Activated CD8-positive, alpha-beta memory T cell treated with anti-CD3 and anti-CD28 coated beads for 4 hours (primary cell): ENCODE results near the gene DNASE1L2.

Experiments
- DNase-seq, 2 donors: peaks; one replicate each; pipeline ENCODE4 v3.0.0-alpha.2; 2020; ENCODE audit warnings: low read depth in 2 of 2

Gene DNASE1L2

DNA sequence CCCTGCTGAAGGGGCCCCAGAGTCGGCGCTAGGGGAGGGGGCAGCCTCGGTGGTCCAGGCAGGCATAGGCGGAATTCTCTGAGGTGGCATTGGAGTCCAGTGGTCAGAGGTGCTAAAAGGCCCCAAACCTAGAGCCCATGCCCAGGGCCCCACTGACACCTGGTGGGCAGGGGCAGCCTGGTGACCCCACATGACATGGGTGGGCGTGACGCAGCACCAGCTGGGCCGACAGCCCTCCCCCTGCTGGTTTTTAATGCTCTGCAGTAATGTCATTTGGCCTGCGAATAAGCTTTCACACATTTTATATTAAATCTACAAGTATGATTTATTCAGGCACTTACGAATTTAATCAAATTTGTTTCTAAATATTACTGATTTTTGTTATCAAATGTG, 33.8 kb downstream of the DNASE1L2 start:
- DNase-seq: no peak

DNA sequence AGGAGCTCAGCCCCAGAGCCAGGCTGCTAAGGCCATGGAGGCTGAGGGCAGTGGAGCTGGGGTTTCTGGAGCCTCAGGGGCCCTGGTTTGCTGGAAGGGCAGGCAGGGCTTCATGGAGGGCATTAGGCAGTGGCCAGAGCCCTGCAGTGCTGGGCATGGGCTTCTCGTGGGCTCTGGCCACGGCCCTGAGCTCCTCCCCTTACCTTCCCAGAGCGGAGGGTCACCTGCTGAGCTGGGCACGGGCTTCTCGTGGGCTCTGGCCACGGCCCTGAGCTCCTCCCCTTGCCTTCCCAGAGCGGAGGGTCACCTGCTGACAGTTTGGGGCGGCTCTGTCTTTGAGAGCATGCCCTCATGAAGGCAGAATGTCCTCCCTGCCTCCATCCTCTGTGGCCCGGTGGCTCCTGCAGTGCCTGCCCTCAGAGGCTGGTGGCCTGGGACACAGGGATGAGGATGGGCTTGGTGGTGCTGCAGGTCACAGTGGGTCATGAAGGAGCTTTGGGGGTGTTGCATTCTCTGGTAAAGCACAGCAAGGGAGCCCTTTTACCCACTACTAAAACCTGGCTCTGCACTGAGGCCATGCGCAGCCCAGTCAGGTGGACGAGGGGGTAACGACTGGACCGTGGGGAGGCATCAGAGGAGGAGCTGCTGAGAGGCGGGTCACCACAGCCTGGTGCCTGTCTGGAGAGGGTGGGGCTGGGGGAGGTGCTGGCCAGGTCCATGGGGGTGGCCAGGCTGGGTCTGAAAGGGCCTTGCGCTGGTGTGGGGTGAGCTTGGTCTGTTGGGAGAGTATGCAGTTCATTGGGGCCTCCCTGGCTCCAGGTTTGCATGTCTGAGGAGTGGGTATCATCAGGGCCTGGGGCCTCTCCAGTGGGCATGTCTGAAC, 34.6 kb downstream of the DNASE1L2 start:
- DNase-seq: no peak

DNA sequence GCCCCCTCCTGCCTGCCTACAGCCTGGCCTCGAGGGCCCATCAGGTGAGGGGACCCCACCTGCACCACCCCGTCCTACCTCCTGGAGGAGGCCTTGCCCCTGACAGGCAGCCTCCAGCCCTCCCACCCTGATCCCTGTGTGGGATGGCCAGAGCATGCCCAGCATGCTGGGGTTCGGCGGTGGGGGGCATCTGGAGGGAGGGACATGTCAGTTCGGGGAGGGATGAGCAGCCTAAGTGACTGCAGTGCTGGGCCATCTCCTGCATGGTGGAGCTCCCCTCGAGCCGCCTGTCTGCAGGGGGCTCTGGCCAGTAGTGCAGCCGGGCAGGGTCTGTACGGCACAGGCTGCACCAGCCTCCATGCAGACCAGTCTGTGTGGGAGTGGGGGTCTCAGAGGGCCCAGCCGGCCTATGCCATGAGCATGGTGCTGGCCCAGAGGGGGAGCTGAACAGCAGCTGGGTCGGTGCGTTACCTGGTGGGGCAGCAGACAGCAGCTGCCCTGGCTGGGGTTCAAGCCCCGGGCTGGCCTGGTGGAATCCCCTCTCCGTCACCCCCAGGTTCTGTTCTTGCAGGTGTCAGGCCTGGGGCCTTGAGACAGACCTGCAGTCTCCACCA, 35.7 kb downstream of the DNASE1L2 start:
- DNase-seq: no peak

- no peak for DNase-seq
Measured at GRCh38 chr16:2273484-2273883, 37.2 kb downstream of the DNASE1L2 start.

- DNase-seq: no peak
Measured at GRCh38 chr16:2273931-2274330, 37.7 kb downstream of the DNASE1L2 start.

- no peak for DNase-seq
Measured at GRCh38 chr16:2275476-2276367, 39.5 kb downstream of the DNASE1L2 start.

- no peak for DNase-seq
Measured at GRCh38 chr16:2276368-2277195, 40.3 kb downstream of the DNASE1L2 start.

DNA sequence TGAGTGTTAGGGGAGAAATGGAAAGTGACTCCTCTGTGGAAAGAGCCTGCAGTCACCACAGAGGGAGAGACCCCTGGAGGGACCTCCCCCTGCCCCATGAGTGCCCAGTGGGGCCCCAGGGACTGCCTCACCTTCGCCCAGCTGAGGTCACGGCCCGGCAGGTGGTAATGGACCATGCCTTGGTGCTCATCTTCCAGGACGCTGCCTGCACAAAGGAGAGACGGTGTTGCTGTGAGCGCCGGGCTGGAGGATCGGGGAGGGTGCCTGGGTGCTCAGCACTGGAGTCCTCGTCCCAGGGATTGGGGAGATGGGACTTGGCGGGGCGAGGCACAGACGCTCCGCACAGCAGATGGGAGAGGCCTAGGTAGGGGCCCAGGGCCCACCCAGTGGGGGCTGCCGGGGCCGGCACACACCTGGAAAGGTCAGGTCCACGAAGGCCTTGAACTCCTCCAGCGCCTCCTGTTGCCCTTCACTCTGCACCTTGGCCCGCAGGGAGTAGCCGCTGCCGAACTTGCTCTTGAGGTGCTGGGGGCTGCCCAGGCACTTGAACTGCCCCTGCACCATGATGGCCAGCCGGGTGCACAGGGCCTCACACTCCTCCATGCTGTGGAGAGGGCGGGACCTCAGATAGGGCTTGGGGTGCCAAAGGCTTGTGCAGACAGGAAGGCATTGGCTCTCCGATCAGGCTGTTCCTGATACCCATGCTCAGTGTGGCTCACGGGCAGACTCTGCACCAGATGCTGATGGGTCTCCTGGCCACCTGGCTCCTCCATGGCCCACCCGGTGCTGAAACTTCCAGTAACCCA, 41.4 kb downstream of the DNASE1L2 start:
- DNase-seq: no peak

DNA sequence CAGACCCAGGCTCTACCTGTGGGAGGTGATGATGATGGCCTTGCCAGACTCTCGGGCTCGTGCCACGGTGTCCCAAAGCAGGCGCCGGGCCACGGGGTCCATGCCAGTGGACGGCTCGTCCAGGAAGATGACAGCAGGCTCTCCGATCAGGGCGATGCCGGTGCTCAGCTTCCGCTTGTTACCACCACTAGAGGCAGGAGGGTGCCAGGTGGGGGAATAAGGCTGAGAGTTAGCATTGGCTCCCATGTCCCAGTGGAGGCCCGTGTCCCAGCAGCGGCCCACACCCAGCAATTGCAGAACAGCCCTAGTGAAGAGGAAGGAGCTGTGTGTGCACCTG, 42.0 kb downstream of the DNASE1L2 start:
- DNase-seq: no peak

GRCh38 chr16:2278956-2279800, 42.9 kb downstream of the DNASE1L2 start:
- no peak for DNase-seq

- DNase-seq: no peak
Measured at GRCh38 chr16:2280461-2280860, 44.2 kb downstream of the DNASE1L2 start.

GRCh38 chr16:2280981-2281542, 44.8 kb downstream of the DNASE1L2 start:
- no peak for DNase-seq

GRCh38 chr16:2282262-2282661, 46.0 kb downstream of the DNASE1L2 start:
- DNase-seq: no peak

GRCh38 chr16:2282866-2283555, 46.8 kb downstream of the DNASE1L2 start:
- no peak for DNase-seq

GRCh38 chr16:2284001-2284770, 47.9 kb downstream of the DNASE1L2 start:
- DNase-seq: no peak

DNA sequence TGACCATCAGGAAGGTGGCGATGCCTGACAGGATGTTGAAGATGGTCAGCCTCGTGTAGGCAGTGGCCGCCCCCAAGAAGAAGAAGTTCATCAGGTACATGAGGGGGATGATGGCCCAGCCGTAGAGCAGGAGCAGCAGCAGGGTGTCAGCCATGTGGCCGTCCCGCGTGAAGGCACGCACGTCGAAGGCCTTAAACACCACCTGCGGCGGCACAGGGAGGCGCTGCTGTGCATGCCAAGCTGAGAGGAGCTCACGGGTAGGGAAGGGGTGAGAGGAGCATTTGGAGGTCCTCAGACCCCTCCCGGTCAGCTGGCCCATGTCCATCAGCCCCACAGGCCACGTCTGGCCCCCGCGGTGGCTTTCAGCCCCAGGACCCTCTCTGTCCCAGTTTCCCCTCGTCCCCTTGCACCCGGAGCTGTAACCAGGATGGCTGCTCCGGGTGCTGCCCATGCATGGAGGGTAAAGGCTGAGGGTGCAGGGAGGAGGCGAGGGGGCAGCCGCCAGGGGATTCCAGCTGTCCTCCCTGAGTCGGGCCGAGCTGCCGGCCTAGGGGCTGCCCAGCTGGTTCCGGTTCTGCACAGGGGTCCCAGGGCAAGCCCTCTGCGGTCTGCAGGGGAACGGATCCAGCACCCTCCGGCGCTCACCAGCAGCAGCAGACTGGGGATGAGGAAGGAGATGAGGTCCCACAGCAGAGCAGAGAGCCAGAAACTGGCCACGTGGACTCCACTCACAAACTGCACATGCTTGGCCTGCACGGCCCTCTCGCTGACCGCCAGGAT, 48.7 kb downstream of the DNASE1L2 start:
- DNase-seq: no peak

DNA sequence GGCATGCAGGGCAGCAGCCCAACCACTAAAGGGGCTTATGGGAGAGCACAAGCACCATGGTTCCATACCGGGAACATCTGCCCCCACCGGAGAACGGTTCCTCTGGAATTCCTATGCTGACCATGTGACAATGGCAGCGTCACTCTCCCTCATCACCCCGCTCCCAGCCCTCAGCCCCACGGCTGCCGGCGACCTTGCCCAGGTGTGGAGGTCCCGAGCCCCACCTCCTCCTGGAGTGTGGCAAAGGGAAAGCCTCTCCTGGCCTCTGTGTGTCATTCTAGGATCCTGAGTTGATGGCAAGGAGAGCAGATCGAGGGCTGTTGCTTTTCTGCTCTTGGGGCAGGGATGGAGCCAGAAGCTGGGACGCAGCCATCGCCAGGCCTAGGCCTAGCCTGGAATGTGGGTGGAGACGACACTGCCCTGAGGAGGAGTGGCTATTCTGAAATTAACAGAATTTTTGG, 49.5 kb downstream of the DNASE1L2 start:
- DNase-seq: no peak
